ENCODE results near the gene CFAP65.

Gene CFAP65

GRCh38 chr2:219016721-219017120 is 24.6 kb downstream of the CFAP65 start:
- H3K36me3 ChIP-seq (ENCODE audit: control insufficient read depth, insufficient read depth, low read length): no peaks in the 10 kb centered on the region
- no peak for DNase-seq
- H3K4me1 ChIP-seq (ENCODE audit: control insufficient read depth, insufficient read depth, low read length, poor library complexity, severe bottlenecking): no peaks in the 10 kb centered on the region
- no peaks in the 10 kb centered on the region for H3K27me3 ChIP-seq (replicated peaks; ENCODE audit: control insufficient read depth, insufficient read depth, low read length, poor library complexity, severe bottlenecking)
- no peaks in the 10 kb centered on the region for H3K9me3 ChIP-seq (ENCODE audit: control insufficient read depth, low read length)
- no peak overlapping the region for H3K27ac ChIP-seq (ENCODE audit: insufficient read depth, low read length, poor library complexity, severe bottlenecking)
- H3K4me3 ChIP-seq (ENCODE audit: insufficient read depth, low read depth, low read length, poor library complexity, severe bottlenecking): no peak overlapping the region

- no peak for DNase-seq
- Histone ChIP-seq H3K4me3 (ENCODE audit: insufficient read depth, low read depth, low read length, poor library complexity, severe bottlenecking) (no peak overlapping the region), H3K27me3 (replicated peaks; ENCODE audit: control insufficient read depth, insufficient read depth, low read length, poor library complexity, severe bottlenecking) (peaks cover 5% of the 10 kb centered on the region), H3K27ac (ENCODE audit: insufficient read depth, low read length, poor library complexity, severe bottlenecking) (no peak overlapping the region), H3K36me3 (ENCODE audit: control insufficient read depth, insufficient read depth, low read length) (no peaks in the 10 kb centered on the region), H3K9me3 (ENCODE audit: control insufficient read depth, low read length) (no peaks in the 10 kb centered on the region), H3K4me1 (ENCODE audit: control insufficient read depth, insufficient read depth, low read length, poor library complexity, severe bottlenecking) (no peaks in the 10 kb centered on the region)
Measured at GRCh38 chr2:219010873-219011272, 30.4 kb downstream of the CFAP65 start.

- no peak for DNase-seq
- Histone ChIP-seq H3K4me1 (ENCODE audit: control insufficient read depth, insufficient read depth, low read length, poor library complexity, severe bottlenecking) (no peaks in the 10 kb centered on the region), H3K27ac (ENCODE audit: insufficient read depth, low read length, poor library complexity, severe bottlenecking) (no peak overlapping the region), H3K9me3 (ENCODE audit: control insufficient read depth, low read length) (no peaks in the 10 kb centered on the region), H3K36me3 (ENCODE audit: control insufficient read depth, insufficient read depth, low read length) (no peaks in the 10 kb centered on the region), H3K4me3 (ENCODE audit: insufficient read depth, low read depth, low read length, poor library complexity, severe bottlenecking) (no peak overlapping the region), H3K27me3 (replicated peaks; ENCODE audit: control insufficient read depth, insufficient read depth, low read length, poor library complexity, severe bottlenecking) (peaks cover 11% of the 10 kb centered on the region)
Measured at GRCh38 chr2:219010162-219010756, 31.1 kb downstream of the CFAP65 start.

- peaks cover 18% of the 10 kb centered on the region for H3K27me3 ChIP-seq (replicated peaks; ENCODE audit: control insufficient read depth, insufficient read depth, low read length, poor library complexity, severe bottlenecking)
Measured at GRCh38 chr2:219009294-219009693, 32.0 kb downstream of the CFAP65 start.

GRCh38 chr2:219003979-219004378 is 37.3 kb downstream of the CFAP65 start:
- H3K27me3 ChIP-seq (replicated peaks; ENCODE audit: control insufficient read depth, insufficient read depth, low read length, poor library complexity, severe bottlenecking): peaks cover 60% of the 10 kb centered on the region

More at GRCh38 chr2:219009294-219009693, 32.0 kb downstream of the CFAP65 start:
- no peaks in the 10 kb centered on the region for H3K36me3 ChIP-seq (ENCODE audit: control insufficient read depth, insufficient read depth, low read length)
- no peak for DNase-seq
- H3K4me1 ChIP-seq (ENCODE audit: control insufficient read depth, insufficient read depth, low read length, poor library complexity, severe bottlenecking): no peaks in the 10 kb centered on the region
- no peaks in the 10 kb centered on the region for H3K9me3 ChIP-seq (ENCODE audit: control insufficient read depth, low read length)
- no peak overlapping the region for H3K4me3 ChIP-seq (ENCODE audit: insufficient read depth, low read depth, low read length, poor library complexity, severe bottlenecking)
- H3K27ac ChIP-seq (ENCODE audit: insufficient read depth, low read length, poor library complexity, severe bottlenecking): no peak overlapping the region

GRCh38 chr2:219003267-219003634 is 38.1 kb downstream of the CFAP65 start:
- peaks cover 22% of the 10 kb centered on the region for H3K4me1 ChIP-seq (ENCODE audit: control insufficient read depth, insufficient read depth, low read length, poor library complexity, severe bottlenecking)
- H3K4me3 ChIP-seq (ENCODE audit: insufficient read depth, low read depth, low read length, poor library complexity, severe bottlenecking): peak overlapping the region; percentile 35
- H3K9me3 ChIP-seq (ENCODE audit: control insufficient read depth, low read length): no peaks in the 10 kb centered on the region
- H3K27me3 ChIP-seq (replicated peaks; ENCODE audit: control insufficient read depth, insufficient read depth, low read length, poor library complexity, severe bottlenecking): peaks cover 60% of the 10 kb centered on the region
- H3K27ac ChIP-seq (ENCODE audit: insufficient read depth, low read length, poor library complexity, severe bottlenecking): no peak overlapping the region
- no peaks in the 10 kb centered on the region for H3K36me3 ChIP-seq (ENCODE audit: control insufficient read depth, insufficient read depth, low read length)
- no peak for DNase-seq

More at GRCh38 chr2:219003979-219004378, 37.3 kb downstream of the CFAP65 start:
- no peaks in the 10 kb centered on the region for H3K9me3 ChIP-seq (ENCODE audit: control insufficient read depth, low read length)
- no peak overlapping the region for H3K27ac ChIP-seq (ENCODE audit: insufficient read depth, low read length, poor library complexity, severe bottlenecking)
- no peaks in the 10 kb centered on the region for H3K36me3 ChIP-seq (ENCODE audit: control insufficient read depth, insufficient read depth, low read length)
- peaks cover 22% of the 10 kb centered on the region for H3K4me1 ChIP-seq (ENCODE audit: control insufficient read depth, insufficient read depth, low read length, poor library complexity, severe bottlenecking)
- DNase-seq: no peak
- H3K4me3 ChIP-seq (ENCODE audit: insufficient read depth, low read depth, low read length, poor library complexity, severe bottlenecking): no peak overlapping the region

GRCh38 chr2:219002395-219003266 is 38.7 kb downstream of the CFAP65 start:
- peak in 2 of 3 donors; percentile 24 to 27 for DNase-seq
- Histone ChIP-seq H3K4me1 (ENCODE audit: control insufficient read depth, insufficient read depth, low read length, poor library complexity, severe bottlenecking) (peaks cover 22% of the 10 kb centered on the region), H3K36me3 (ENCODE audit: control insufficient read depth, insufficient read depth, low read length) (no peaks in the 10 kb centered on the region), H3K9me3 (ENCODE audit: control insufficient read depth, low read length) (no peaks in the 10 kb centered on the region), H3K4me3 (ENCODE audit: insufficient read depth, low read depth, low read length, poor library complexity, severe bottlenecking) (peak overlapping the region; percentile 35), H3K27ac (ENCODE audit: insufficient read depth, low read length, poor library complexity, severe bottlenecking) (no peak overlapping the region), H3K27me3 (replicated peaks; ENCODE audit: control insufficient read depth, insufficient read depth, low read length, poor library complexity, severe bottlenecking) (peaks cover 63% of the 10 kb centered on the region)

GRCh38 chr2:219001577-219002394 is 39.5 kb downstream of the CFAP65 start:
- Histone ChIP-seq H3K36me3 (ENCODE audit: control insufficient read depth, insufficient read depth, low read length) (no peaks in the 10 kb centered on the region), H3K27me3 (replicated peaks; ENCODE audit: control insufficient read depth, insufficient read depth, low read length, poor library complexity, severe bottlenecking) (peaks cover 65% of the 10 kb centered on the region), H3K9me3 (ENCODE audit: control insufficient read depth, low read length) (no peaks in the 10 kb centered on the region), H3K4me1 (ENCODE audit: control insufficient read depth, insufficient read depth, low read length, poor library complexity, severe bottlenecking) (peaks cover 22% of the 10 kb centered on the region), H3K4me3 (ENCODE audit: insufficient read depth, low read depth, low read length, poor library complexity, severe bottlenecking) (peak overlapping the region; percentile 39), H3K27ac (ENCODE audit: insufficient read depth, low read length, poor library complexity, severe bottlenecking) (no peak overlapping the region)
- DNase-seq: no peak

- Histone ChIP-seq H3K4me1 (ENCODE audit: control insufficient read depth, insufficient read depth, low read length, poor library complexity, severe bottlenecking) (peaks cover 25% of the 10 kb centered on the region), H3K27me3 (replicated peaks; ENCODE audit: control insufficient read depth, insufficient read depth, low read length, poor library complexity, severe bottlenecking) (peaks cover 72% of the 10 kb centered on the region), H3K36me3 (ENCODE audit: control insufficient read depth, insufficient read depth, low read length) (no peaks in the 10 kb centered on the region), H3K9me3 (ENCODE audit: control insufficient read depth, low read length) (no peaks in the 10 kb centered on the region), H3K27ac (ENCODE audit: insufficient read depth, low read length, poor library complexity, severe bottlenecking) (no peak overlapping the region), H3K4me3 (ENCODE audit: insufficient read depth, low read depth, low read length, poor library complexity, severe bottlenecking) (peak overlapping the region; percentile 39)
- no peak for DNase-seq
Measured at GRCh38 chr2:219001100-219001576, 40.2 kb downstream of the CFAP65 start.
